Stimulated activated CD8-positive, alpha-beta memory T cell treated with anti-CD3 and anti-CD28 coated beads, Interleukin-4, amount 100 ng/mL, for 24 hours (primary cell): ENCODE results near the gene APOBEC3C.
"Not testable (repeated sequence)": the region's sequence is repeated elsewhere in the genome, so short reads cannot be mapped to it uniquely, and the experiment has no call there.

ENCODE experiments used
- DNase-seq: peaks from one replicate; pipeline ENCODE4 v3.0.0-alpha.2; 2020; ENCODE audit warnings: low read depth

The APOBEC3C gene

GRCh38 chr22:39013942-39014722 lies at the start of gene APOBEC3C:
Gene APOBEC3C (plus strand): TSS chr22:39014257. CDS start chr22:39014363, 106 bp downstream.
- DNase-seq, result peak; percentile 73

- DNase-seq, result no peak
Measured at GRCh38 chr22:38964306-38964705, 49.8 kb upstream of the APOBEC3C start.

- no peak for DNase-seq
Measured at GRCh38 chr22:38964989-38965388, 49.1 kb upstream of the APOBEC3C start.

- DNase-seq, result no peak
Measured at GRCh38 chr22:38965614-38966379, 48.3 kb upstream of the APOBEC3C start.

- DNase-seq, result no peak
Measured at GRCh38 chr22:38966380-38966702, 47.7 kb upstream of the APOBEC3C start.

GRCh38 chr22:38966942-38967341 lies 47.1 kb upstream of the APOBEC3C start:
- DNase-seq, result no peak

- DNase-seq, result no peak
Measured at GRCh38 chr22:38967451-38968450, 46.3 kb upstream of the APOBEC3C start.

GRCh38 chr22:38968801-38969200 lies 45.3 kb upstream of the APOBEC3C start:
- DNase-seq, result no peak

GRCh38 chr22:38970551-38970950 lies 43.5 kb upstream of the APOBEC3C start:
- DNase-seq, result no peak

GRCh38 chr22:38971202-38971601 lies 42.9 kb upstream of the APOBEC3C start:
- DNase-seq, result no peak

- no peak for DNase-seq
Measured at GRCh38 chr22:38971791-38972190, 42.3 kb upstream of the APOBEC3C start.

- no peak for DNase-seq
Measured at GRCh38 chr22:38972558-38972957, 41.5 kb upstream of the APOBEC3C start.

- peak; percentile 40 for DNase-seq
Measured at GRCh38 chr22:38973289-38974169, 40.5 kb upstream of the APOBEC3C start.

GRCh38 chr22:38974170-38974825 lies 39.8 kb upstream of the APOBEC3C start:
- no peak for DNase-seq

GRCh38 chr22:38974826-38975175 lies 39.3 kb upstream of the APOBEC3C start:
- no peak for DNase-seq

- not testable (repeated sequence) for DNase-seq
Measured at GRCh38 chr22:38977289-38977688, 36.8 kb upstream of the APOBEC3C start.

GRCh38 chr22:38980587-38980986 lies 33.5 kb upstream of the APOBEC3C start:
- not testable (repeated sequence) for DNase-seq

GRCh38 chr22:38981005-38981991 lies 32.8 kb upstream of the APOBEC3C start:
- DNase-seq, result no peak
